Peyer's patch (tissue), 4 donors: ENCODE data around the gene ZDHHC6.

ENCODE experiments used
- POLR2A ChIP-seq, 2 donors: fragments of 450-650 bp; IDR thresholded peaks; one replicate each; pipeline ENCODE4 v1.5.1; 2017; ENCODE audit warnings: antibody characterized with exemption in 2 of 2, mild to moderate bottlenecking in 2 of 2, moderate library complexity in 2 of 2
- TF ChIP-seq, protein P1 (sequence below), 6 experiments: fragments of 450-650 bp in 4 of 6; fragments of 200-600 bp in 2 of 6; sonication (generic) in 1 of 6; IDR thresholded peaks; one replicate each; pipeline ENCODE4 v1.5.1; 2017 to 2019; ENCODE audit warnings: antibody characterized with exemption in 6 of 6, mild to moderate bottlenecking in 3 of 6, moderate library complexity in 1 of 6

DNA sequence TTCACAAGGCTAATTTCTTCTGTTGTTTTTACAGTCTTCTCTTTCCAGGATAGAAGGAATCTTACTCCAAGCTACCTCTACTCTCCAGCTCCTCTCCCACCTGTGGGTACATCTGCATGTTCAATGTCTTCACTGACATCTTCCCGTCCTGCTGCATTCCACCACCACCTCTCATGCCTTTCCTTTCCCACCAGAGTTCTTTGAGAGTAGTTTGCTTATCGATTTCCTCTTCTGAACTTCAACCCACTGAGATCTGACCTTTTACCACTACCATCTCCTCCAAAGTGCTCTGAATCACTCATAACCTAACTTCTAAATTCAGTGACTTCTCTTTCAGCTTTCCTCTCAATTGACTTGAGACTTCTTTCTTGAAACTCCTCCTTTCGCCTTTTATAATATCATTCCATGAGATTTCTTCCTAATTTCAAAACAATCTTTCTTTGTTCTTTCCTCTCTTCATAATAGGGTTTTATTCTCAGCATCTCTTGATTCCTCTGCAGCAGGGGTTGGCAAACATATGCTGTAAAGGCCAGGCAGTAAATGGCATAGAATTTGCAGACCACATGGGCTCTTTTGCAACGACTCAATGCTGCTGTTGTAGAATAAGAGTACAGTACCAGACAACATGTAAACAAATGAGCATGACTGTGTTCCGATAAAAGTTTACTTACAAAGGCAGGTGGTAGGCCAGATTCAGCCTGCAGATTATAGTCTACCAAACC is 50.7 kb downstream of the ZDHHC6 start:
- TF ChIP-seq POLR2A (IDR thresholded peaks at IDR 0.05), result no peak
- TF ChIP-seq, protein P1, sequence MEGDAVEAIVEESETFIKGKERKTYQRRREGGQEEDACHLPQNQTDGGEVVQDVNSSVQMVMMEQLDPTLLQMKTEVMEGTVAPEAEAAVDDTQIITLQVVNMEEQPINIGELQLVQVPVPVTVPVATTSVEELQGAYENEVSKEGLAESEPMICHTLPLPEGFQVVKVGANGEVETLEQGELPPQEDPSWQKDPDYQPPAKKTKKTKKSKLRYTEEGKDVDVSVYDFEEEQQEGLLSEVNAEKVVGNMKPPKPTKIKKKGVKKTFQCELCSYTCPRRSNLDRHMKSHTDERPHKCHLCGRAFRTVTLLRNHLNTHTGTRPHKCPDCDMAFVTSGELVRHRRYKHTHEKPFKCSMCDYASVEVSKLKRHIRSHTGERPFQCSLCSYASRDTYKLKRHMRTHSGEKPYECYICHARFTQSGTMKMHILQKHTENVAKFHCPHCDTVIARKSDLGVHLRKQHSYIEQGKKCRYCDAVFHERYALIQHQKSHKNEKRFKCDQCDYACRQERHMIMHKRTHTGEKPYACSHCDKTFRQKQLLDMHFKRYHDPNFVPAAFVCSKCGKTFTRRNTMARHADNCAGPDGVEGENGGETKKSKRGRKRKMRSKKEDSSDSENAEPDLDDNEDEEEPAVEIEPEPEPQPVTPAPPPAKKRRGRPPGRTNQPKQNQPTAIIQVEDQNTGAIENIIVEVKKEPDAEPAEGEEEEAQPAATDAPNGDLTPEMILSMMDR (IDR thresholded peaks at IDR 0.05), result no peak
